Umbilical cord (tissue), 2 donors: ENCODE data around the gene GGTLC2. TPM values are rescaled to one million over a fixed set of nuclear protein-coding genes. Genes with fewer than 3 reads are reported as not detected.
"Not testable (repeated sequence)": the region's sequence is repeated elsewhere in the genome, so short reads cannot be mapped to it uniquely, and the experiment has no call there.

Experiments
- DNase-seq: peaks from one replicate; pipeline ENCODE4 v3.0.0-alpha.2; 2015; ENCODE audit warnings: low spot score
- total RNA-seq: library from RNA; depleted of rRNA; stranded (reverse); fragments of >200 nt; gene quantifications from one replicate; pipeline ENCODE4 v1.2.3, GENCODE V29; 2014; ENCODE audit warnings: low replicate concordance; ENCODE audit not compliant: insufficient read depth

Gene GGTLC2
- not detected for total RNA-seq

GRCh38 chr22:22644314-22644713, at the start of gene GGTLC2:
GGTLC2 (plus strand) TSS chr22:22644614; CDS start chr22:22646346, 1,732 bp downstream.
- DNase-seq = not testable (repeated sequence)

- no peak for DNase-seq
These were observed 49.2 kb upstream of the GGTLC2 start for GRCh38 chr22:22595001-22595835.

- DNase-seq = no peak
These were observed 46.3 kb upstream of the GGTLC2 start for GRCh38 chr22:22598144-22598543.

- no peak for DNase-seq
These were observed 45.2 kb upstream of the GGTLC2 start for GRCh38 chr22:22599248-22599647.

GRCh38 chr22:22600531-22601261, 43.7 kb upstream of the GGTLC2 start:
- DNase-seq = no peak

- no peak for DNase-seq
These were observed 40.9 kb upstream of the GGTLC2 start for GRCh38 chr22:22603470-22603947.

GRCh38 chr22:22604326-22605073, 39.9 kb upstream of the GGTLC2 start:
- no peak for DNase-seq

GRCh38 chr22:22605074-22605404, 39.4 kb upstream of the GGTLC2 start:
- no peak for DNase-seq

- not testable (repeated sequence) for DNase-seq
These were observed 36.4 kb upstream of the GGTLC2 start for GRCh38 chr22:22608022-22608421.

- DNase-seq = no peak
These were observed 35.1 kb upstream of the GGTLC2 start for GRCh38 chr22:22609291-22609690.

GRCh38 chr22:22612516-22612915, 31.9 kb upstream of the GGTLC2 start:
- DNase-seq = no peak

GRCh38 chr22:22614065-22614464, 30.3 kb upstream of the GGTLC2 start:
- no peak for DNase-seq

- DNase-seq = no peak
These were observed 27.8 kb upstream of the GGTLC2 start for GRCh38 chr22:22616636-22617035.

- DNase-seq = no peak
These were observed 26.0 kb upstream of the GGTLC2 start for GRCh38 chr22:22618448-22618847.

GRCh38 chr22:22618923-22619322, 25.5 kb upstream of the GGTLC2 start:
- no peak for DNase-seq

GRCh38 chr22:22619765-22620414, 24.5 kb upstream of the GGTLC2 start:
- DNase-seq = no peak

- DNase-seq = not testable (repeated sequence)
These were observed 15.6 kb upstream of the GGTLC2 start for GRCh38 chr22:22628546-22629495.

- not testable (repeated sequence) for DNase-seq
These were observed 13.2 kb upstream of the GGTLC2 start for GRCh38 chr22:22631223-22631652.

- DNase-seq = not testable (repeated sequence)
These were observed 12.2 kb upstream of the GGTLC2 start for GRCh38 chr22:22632226-22632625.

GRCh38 chr22:22633533-22633932, 10.9 kb upstream of the GGTLC2 start:
- not testable (repeated sequence) for DNase-seq
